Spleen (tissue), 11 donors: ENCODE data around the gene RBM15B. TPM values are rescaled to one million over a fixed set of nuclear protein-coding genes. Genes with fewer than 3 reads are reported as not detected.

Experiments used
- DNase-seq: peaks from one replicate; pipeline ENCODE4 v3.0.0-alpha.2; 2020
- H3K27ac ChIP-seq, 8 donors: fragments of 200-600 bp; sonication (generic) in 7 of 8; 1 replicate in 4 of 8; 2 replicates in 4 of 8; pipeline versions ENCODE4 v1.5.0 to v1.8.0; 2016 to 2021; ENCODE audit warnings: inconsistent platforms in 4 of 8, mild to moderate bottlenecking in 4 of 8, moderate library complexity in 1 of 8
- H3K27me3 ChIP-seq, 7 donors: fragments of 200-600 bp; sonication (generic) in 6 of 7; replicated peaks in 1 of 7; 1 replicate in 4 of 7; 2 replicates in 3 of 7; pipeline versions ENCODE4 v1.5.0 to v1.8.0; 2016 to 2021; ENCODE audit warnings: inconsistent platforms in 3 of 7, mild to moderate bottlenecking in 1 of 7
- H3K36me3 ChIP-seq, 6 donors: fragments of 200-600 bp; sonication (generic) in 5 of 6; 1 replicate in 4 of 6; 2 replicates in 2 of 6; pipeline versions ENCODE4 v1.5.0 to v1.8.0; 2016 to 2021; ENCODE audit warnings: inconsistent platforms in 2 of 6
- H3K4me1 ChIP-seq, 6 donors: fragments of 200-600 bp; sonication (generic) in 5 of 6; 1 replicate in 3 of 6; 2 replicates in 3 of 6; pipeline versions ENCODE4 v1.5.0 to v1.8.0; 2016 to 2021; ENCODE audit warnings: inconsistent platforms in 3 of 6
- H3K4me3 ChIP-seq, 8 donors: fragments of 200-600 bp; sonication (generic) in 7 of 8; 1 replicate in 4 of 8; 2 replicates in 4 of 8; pipeline versions ENCODE4 v1.5.0 to v1.8.0; 2016 to 2021; ENCODE audit warnings: inconsistent platforms in 4 of 8, mild to moderate bottlenecking in 4 of 8, moderate library complexity in 2 of 8
- H3K9me3 ChIP-seq, 8 donors: fragments of 200-600 bp; sonication (generic) in 7 of 8; 1 replicate in 4 of 8; 2 replicates in 4 of 8; pipeline versions ENCODE4 v1.5.0 to v1.8.0; 2016 to 2021; ENCODE audit warnings: inconsistent platforms in 4 of 8
- POLR2A ChIP-seq, 3 donors: fragments of 450-650 bp; IDR thresholded peaks; one replicate each; pipeline ENCODE4 v1.5.1; 2017; ENCODE audit warnings: antibody characterized with exemption in 3 of 3, mild to moderate bottlenecking in 1 of 3
- POLR2AphosphoS5 ChIP-seq, 3 donors: sonication (generic); formaldehyde crosslinking; IDR thresholded peaks; one replicate each; pipeline ENCODE4 v1.5.1; 2017; ENCODE audit warnings: antibody characterized with exemption in 3 of 3
- WGBS, 5 donors: extraction: QIAGEN DNeasy Blood & Tissue Kit in 3 of 5; methylation state at CpG; one replicate each; pipeline versions ENCODE4 v1.1.5 to v1.1.7; 2013 to 2018; 5-methylcytosine and 5-hydroxymethylcytosine counted together
- intact Hi-C: fragments of 100-400 bp; cut with DNase I; formaldehyde crosslinking; loops from one replicate; pipeline ENCODE4 v1.15.0; 2023; ENCODE audit warnings: low total_unique reads
- polyA plus RNA-seq, 3 donors: library from polyadenylated mRNA; stranded (reverse); fragments of 200-250 nt; gene quantifications; one replicate each; pipeline ENCODE4 v1.2.1, GENCODE V29; 2013
- total RNA-seq, 7 donors: library from RNA; depleted of rRNA in 3 of 7; stranded (reverse); fragments of >200 nt in 3 of 7; fragmentation: NEBNext Ultra II Directional in 4 of 7; extraction: Animal tissue kit (Norgen Biotek cat#: 25700) in 4 of 7; gene quantifications; one replicate each; pipeline versions ENCODE4 v1.1.0 to v1.2.1, GENCODE V29; 2016 to 2021
- TF ChIP-seq, protein P1 (sequence below), 11 experiments: fragments of 200-600 bp in 7 of 11; fragments of 450-650 bp in 4 of 11; sonication (generic) in 4 of 11; IDR thresholded peaks in 8 of 11; conservative IDR thresholded peaks in 3 of 11; 1 replicate in 7 of 11; 2 replicates in 4 of 11; pipeline versions ENCODE4 v1.4.0 to v1.8.0; 2016 to 2021; ENCODE audit warnings: antibody characterized with exemption in 11 of 11, inconsistent platforms in 4 of 11, mild to moderate bottlenecking in 1 of 11
- donor health status: healthy with polysubstance abuse.
- donor health status: DM: no; HTN: no; CAD: no; lungs with moderate emphysema.
- donor health status: DM: no; HTN: no; CAD: no.
- donor health status: Bipolar disorder and iron deficiency.
- donor health status: healthy.
- donor health status: DM: no; HTN: no; CAD: no.
- donor health status: DM: yes; HTN: yes; CAD: no.

Gene RBM15B
- total and polyA plus RNA-seq, 10 donors: 6.4 to 34.6 (median 23.6) TPM

DNA sequence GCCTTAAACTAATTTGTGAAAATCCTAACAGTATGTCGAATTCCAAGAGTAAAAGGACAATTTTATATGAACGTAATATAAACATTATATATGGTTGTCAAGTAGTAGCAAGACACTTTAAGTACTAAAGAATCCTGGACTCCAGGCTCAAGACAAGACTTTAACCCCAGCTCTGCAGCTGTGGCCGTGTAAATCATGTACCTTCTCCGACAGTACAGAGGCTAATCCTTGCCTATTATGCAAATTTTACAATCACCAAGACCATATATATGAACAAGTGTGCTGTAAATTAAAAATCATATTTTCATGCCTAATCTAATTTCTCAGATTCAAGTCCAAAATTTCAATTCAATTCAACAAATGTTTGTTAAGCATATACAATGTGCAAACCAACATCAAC is 35.8 kb downstream of the RBM15B start:
- Histone ChIP-seq H3K9me3 (no peaks in the 10 kb centered on the region), H3K4me1 (no peaks in the 10 kb centered on the region), H3K4me3 (no peak overlapping the region), H3K27me3 (no peaks in the 10 kb centered on the region), H3K27ac (no peak overlapping the region), H3K36me3 (peaks cover 0 to 100% (median 72%) of the 10 kb centered on the region in 6 donors)
- TF ChIP-seq POLR2A (IDR thresholded peaks at IDR 0.05): no peak
- DNase-seq: no peak
- WGBS, 5 donors: 92 to 99% (median 95%) methylated on average over 4 of the region's 4 CpGs
- intact Hi-C loops: no loop called here

DNA sequence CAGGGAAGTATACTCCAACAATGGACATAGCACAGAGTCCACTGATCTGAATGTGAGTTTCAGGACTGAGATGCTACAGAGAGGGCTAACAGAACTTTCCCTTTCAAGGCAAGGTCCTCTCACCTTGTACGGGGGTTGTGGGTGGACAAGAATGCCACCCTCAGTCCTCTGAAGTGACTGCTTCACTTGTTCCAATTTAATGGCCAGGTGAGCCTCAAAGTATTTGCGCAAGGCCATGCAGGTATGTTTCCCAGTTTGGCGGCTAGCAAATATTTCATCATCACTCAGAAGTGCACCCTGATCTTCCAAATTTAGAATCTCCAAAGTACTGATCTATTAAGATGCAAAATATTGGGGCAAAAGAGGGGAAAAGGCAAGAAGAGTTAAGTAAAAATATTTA is 38.1 kb downstream of the RBM15B start:
- no peaks in the 10 kb centered on the region for H3K4me1 ChIP-seq
- DNase-seq: no peak
- H3K27me3 ChIP-seq: no peaks in the 10 kb centered on the region
- H3K4me3 ChIP-seq: no peak overlapping the region
- H3K36me3 ChIP-seq: peaks cover 0 to 100% (median 81%) of the 10 kb centered on the region in 6 donors
- H3K27ac ChIP-seq: no peak overlapping the region
- intact Hi-C loops: no loop called here
- TF ChIP-seq POLR2A (IDR thresholded peaks at IDR 0.05): no peak
- 90 to 99% (median 96%) methylated on average over 3 of the region's 3 CpGs for WGBS, 5 donors
- H3K9me3 ChIP-seq: no peaks in the 10 kb centered on the region

DNA sequence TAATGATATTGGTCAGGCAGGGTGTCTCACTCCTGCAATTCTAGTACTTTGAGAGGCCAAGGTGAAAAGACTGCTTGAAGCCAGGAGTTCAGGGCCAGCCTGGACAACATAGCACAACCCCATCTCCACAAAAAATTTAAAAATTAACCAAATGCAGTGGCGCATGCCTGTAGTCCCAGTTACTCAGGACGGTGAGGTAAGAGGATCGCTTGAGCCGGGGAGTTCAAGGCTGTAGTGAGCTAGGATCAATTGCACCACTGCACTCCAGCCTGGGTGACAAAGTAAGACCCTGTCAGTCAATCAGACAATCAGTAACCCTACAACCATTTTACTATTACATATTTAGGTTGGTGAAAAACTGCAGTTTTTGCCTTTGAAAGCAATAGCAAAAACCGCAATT is 43.0 kb downstream of the RBM15B start:
- Histone ChIP-seq H3K36me3 (peaks cover 0 to 91% (median 59%) of the 10 kb centered on the region in 6 donors), H3K4me3 (no peak overlapping the region), H3K27ac (no peak overlapping the region), H3K27me3 (no peaks in the 10 kb centered on the region), H3K4me1 (peaks cover 0 to 9% (median 0%) of the 10 kb centered on the region in 6 donors), H3K9me3 (no peaks in the 10 kb centered on the region)
- DNase-seq: no peak
- TF ChIP-seq POLR2A (IDR thresholded peaks at IDR 0.05): no peak
- TF ChIP-seq, protein P1, sequence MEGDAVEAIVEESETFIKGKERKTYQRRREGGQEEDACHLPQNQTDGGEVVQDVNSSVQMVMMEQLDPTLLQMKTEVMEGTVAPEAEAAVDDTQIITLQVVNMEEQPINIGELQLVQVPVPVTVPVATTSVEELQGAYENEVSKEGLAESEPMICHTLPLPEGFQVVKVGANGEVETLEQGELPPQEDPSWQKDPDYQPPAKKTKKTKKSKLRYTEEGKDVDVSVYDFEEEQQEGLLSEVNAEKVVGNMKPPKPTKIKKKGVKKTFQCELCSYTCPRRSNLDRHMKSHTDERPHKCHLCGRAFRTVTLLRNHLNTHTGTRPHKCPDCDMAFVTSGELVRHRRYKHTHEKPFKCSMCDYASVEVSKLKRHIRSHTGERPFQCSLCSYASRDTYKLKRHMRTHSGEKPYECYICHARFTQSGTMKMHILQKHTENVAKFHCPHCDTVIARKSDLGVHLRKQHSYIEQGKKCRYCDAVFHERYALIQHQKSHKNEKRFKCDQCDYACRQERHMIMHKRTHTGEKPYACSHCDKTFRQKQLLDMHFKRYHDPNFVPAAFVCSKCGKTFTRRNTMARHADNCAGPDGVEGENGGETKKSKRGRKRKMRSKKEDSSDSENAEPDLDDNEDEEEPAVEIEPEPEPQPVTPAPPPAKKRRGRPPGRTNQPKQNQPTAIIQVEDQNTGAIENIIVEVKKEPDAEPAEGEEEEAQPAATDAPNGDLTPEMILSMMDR (IDR thresholded peaks at IDR 0.05 in 8 of 11, conservative IDR thresholded peaks at IDR 0.05 in 3 of 11): no peak
- intact Hi-C loops: no loop called here
- WGBS, 5 donors: 90 to 98% (median 97%) methylated on average over 5 of the region's 5 CpGs

DNA sequence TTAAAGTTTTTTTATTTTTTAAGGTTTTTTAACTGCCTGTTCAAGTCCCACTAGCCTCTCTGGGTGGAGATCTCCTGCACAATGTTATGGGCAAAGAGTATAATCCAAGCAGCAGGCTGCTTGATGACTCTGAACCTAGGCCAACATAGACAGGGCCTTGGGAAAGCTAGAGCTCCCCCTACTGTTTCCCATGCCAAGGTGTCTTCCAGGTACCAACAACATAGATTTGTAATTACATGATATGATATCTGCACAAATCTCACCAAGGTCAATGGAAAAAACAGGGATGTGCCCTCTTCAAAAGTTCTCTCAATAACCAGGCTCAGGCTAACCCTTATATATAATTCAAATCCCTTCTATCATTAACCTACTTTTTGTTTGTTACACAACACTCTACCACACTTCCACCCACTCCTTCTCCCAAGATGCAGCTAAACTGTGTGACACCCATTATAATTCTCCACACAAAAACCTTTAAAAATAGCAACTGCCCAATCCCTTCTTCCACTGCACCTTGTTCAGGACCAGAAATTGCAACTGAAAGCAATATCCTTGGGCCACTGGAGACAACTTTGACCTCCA is 43.8 kb downstream of the RBM15B start:
- no peak for DNase-seq
- intact Hi-C loops: no loop called here
- no peaks in the 10 kb centered on the region for H3K27me3 ChIP-seq
- H3K36me3 ChIP-seq: peaks cover 0 to 91% (median 59%) of the 10 kb centered on the region in 6 donors
- H3K4me3 ChIP-seq: no peak overlapping the region
- no peak overlapping the region for H3K27ac ChIP-seq
- H3K4me1 ChIP-seq: peaks cover 0 to 9% (median 0%) of the 10 kb centered on the region in 6 donors
- H3K9me3 ChIP-seq: no peaks in the 10 kb centered on the region
- no peak for TF ChIP-seq POLR2A (IDR thresholded peaks at IDR 0.05)
- TF ChIP-seq, protein P1 (IDR thresholded peaks at IDR 0.05 in 8 of 11, conservative IDR thresholded peaks at IDR 0.05 in 3 of 11): peak in 9 of 11 experiments; percentile 28 to 73 (median 58)

DNA sequence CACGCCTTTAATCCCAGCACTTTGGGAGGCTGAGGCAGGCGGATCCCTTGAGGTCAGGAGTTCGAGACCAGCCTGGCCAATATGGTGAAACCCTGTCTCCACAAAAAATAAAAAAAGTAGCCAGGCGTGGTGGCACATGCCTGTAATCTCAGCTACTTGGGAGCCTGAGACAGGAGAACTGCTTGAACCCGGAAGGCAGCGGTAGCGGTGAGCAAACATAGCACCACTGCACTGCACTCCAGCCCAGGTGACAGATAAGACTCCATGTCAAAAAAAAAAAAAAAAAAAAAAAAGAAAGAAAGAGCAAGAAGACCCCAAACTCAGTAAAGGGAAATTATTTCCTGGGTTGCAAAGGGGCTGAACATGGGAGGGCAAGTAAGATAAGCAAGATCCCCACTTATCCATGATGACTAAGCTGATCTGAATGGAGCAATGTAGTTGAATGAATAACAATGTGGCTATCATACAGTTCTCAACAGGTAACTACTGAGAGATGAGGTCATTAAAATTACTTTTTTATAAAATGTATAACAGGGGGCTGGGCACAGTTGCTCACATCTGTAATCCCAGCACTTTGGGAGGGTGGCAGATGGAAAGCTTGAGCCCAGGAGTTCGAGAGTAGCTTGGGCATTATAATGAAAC is 46.0 kb downstream of the RBM15B start:
- peaks cover 0 to 91% (median 58%) of the 10 kb centered on the region in 6 donors for H3K36me3 ChIP-seq
- no peak for TF ChIP-seq POLR2A (IDR thresholded peaks at IDR 0.05)
- no peak for TF ChIP-seq POLR2AphosphoS5 (IDR thresholded peaks at IDR 0.05)
- TF ChIP-seq, protein P1 (IDR thresholded peaks at IDR 0.05 in 8 of 11, conservative IDR thresholded peaks at IDR 0.05 in 3 of 11): no peak
- no peaks in the 10 kb centered on the region for H3K27me3 ChIP-seq
- intact Hi-C loops: no loop called here
- no peak overlapping the region for H3K4me3 ChIP-seq
- H3K9me3 ChIP-seq: no peaks in the 10 kb centered on the region
- H3K4me1 ChIP-seq: peaks cover 0 to 9% (median 0%) of the 10 kb centered on the region in 6 donors
- WGBS, 5 donors: 84 to 99% (median 92%) methylated on average over 8 of the region's 8 CpGs
- no peak for DNase-seq
- no peak overlapping the region for H3K27ac ChIP-seq
